Kidney epithelial cell (primary cell): ENCODE data around the gene CLEC4G. TPM values are rescaled to one million over a fixed set of nuclear protein-coding genes. Genes with fewer than 3 reads are reported as not detected.

ENCODE experiments used
- DNase-seq: peaks from one replicate; pipeline ENCODE4 v3.0.0-alpha.2; 2010; ENCODE audit warnings: low read depth
- H3K27me3 ChIP-seq: 2 replicates; pipeline ENCODE4 v1.6.0; 2011; ENCODE audit warnings: low read length; ENCODE audit not compliant: control insufficient read depth, insufficient read depth
- H3K36me3 ChIP-seq: 2 replicates; pipeline ENCODE4 v1.5.1; 2011; ENCODE audit warnings: low read length; ENCODE audit not compliant: control insufficient read depth, insufficient read depth
- H3K4me3 ChIP-seq: 2 replicates; pipeline ENCODE4 v1.5.1; 2011; ENCODE audit warnings: low read depth, mild to moderate bottlenecking, control low read depth, low read length
- total RNA-seq: library from RNA; depleted of rRNA; stranded (reverse); fragments of >200 nt; gene quantifications from 2 replicates; pipeline ENCODE4 v1.2.3, GENCODE V29; 2015
- TF ChIP-seq, protein P1 (sequence below): IDR thresholded peaks from 2 replicates; pipeline ENCODE4 v1.5.1; 2011; ENCODE audit warnings: mild to moderate bottlenecking, moderate library complexity, low read length, control low read depth, inconsistent platforms; ENCODE audit not compliant: insufficient read depth, poor library complexity, severe bottlenecking

CLEC4G gene
- total RNA-seq, 1 donor from 2014 or later, result not detected

DNA sequence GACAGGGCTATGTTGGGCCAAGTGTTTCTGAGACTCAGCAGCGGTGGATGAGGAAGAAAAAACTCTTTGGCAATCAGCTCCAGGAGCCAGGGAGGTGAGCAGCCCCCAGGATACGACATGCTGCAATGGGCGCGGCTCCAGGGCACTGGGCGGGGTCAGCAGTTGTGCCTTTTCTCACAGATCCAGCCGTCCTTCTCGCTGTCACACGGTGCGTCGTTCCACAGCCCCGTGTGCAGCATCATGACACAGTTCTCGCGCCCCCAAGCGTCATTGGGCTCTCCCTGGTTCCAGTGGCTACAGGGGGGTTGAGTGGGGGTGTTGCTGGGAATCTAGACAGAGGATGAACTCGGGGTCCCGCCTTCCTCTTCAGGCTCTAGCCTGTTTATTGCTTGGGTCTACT, 2.7 kb downstream of the CLEC4G start:
- Histone ChIP-seq H3K27me3 (peaks cover 39% of the 10 kb centered on the region), H3K4me3 (no peak overlapping the region), H3K36me3 (no peaks in the 10 kb centered on the region)
- no peak for DNase-seq
- TF ChIP-seq, protein P1, sequence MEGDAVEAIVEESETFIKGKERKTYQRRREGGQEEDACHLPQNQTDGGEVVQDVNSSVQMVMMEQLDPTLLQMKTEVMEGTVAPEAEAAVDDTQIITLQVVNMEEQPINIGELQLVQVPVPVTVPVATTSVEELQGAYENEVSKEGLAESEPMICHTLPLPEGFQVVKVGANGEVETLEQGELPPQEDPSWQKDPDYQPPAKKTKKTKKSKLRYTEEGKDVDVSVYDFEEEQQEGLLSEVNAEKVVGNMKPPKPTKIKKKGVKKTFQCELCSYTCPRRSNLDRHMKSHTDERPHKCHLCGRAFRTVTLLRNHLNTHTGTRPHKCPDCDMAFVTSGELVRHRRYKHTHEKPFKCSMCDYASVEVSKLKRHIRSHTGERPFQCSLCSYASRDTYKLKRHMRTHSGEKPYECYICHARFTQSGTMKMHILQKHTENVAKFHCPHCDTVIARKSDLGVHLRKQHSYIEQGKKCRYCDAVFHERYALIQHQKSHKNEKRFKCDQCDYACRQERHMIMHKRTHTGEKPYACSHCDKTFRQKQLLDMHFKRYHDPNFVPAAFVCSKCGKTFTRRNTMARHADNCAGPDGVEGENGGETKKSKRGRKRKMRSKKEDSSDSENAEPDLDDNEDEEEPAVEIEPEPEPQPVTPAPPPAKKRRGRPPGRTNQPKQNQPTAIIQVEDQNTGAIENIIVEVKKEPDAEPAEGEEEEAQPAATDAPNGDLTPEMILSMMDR, result no peak

DNA sequence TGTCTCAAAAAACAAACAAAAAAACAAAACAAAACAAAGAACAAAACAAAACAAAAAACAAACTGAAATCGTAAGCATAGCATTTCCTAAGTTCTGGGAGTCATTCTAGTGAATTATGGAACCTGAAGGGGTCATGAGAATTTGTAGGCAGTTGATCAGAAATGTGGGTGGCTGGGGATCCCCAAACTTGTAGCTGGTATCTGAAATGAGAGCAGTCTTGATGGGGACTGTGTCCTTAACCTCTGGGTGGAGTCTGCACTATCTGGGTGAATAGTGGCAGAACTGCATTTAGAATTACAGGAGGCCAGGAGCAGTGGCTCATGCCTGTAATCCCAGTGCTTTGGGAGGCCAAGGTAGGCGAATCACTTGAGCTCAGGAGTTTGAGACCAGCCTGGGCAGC, 6.1 kb downstream of the CLEC4G start:
- H3K36me3 ChIP-seq, result no peaks in the 10 kb centered on the region
- H3K4me3 ChIP-seq, result no peak overlapping the region
- DNase-seq, result no peak
- TF ChIP-seq, protein P1, result no peak
- peaks cover 22% of the 10 kb centered on the region for H3K27me3 ChIP-seq

DNA sequence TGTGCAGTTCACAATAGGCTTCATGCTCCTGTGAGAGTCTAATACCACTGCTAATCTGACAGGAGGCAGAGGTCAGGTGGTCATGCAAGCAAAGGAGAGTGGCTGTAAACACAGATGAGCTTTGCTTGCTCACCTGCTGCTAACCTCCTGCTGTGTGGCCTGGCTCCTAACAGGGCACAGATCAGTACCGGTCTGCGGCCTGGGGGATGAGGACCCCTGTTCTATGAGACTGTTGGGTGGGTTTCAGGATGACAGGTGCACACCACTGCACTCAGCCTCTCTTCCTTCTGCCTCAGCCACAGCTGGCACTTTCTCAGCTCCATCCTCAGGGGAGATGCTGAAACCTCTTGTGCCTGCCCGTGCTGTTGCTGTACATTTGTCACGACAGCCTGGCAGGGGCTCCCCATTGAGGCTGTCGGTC, 9.7 kb downstream of the CLEC4G start:
- H3K4me3 ChIP-seq, result no peak overlapping the region
- no peak for DNase-seq
- no peaks in the 10 kb centered on the region for H3K36me3 ChIP-seq
- TF ChIP-seq, protein P1, result no peak
- H3K27me3 ChIP-seq, result no peaks in the 10 kb centered on the region

DNA sequence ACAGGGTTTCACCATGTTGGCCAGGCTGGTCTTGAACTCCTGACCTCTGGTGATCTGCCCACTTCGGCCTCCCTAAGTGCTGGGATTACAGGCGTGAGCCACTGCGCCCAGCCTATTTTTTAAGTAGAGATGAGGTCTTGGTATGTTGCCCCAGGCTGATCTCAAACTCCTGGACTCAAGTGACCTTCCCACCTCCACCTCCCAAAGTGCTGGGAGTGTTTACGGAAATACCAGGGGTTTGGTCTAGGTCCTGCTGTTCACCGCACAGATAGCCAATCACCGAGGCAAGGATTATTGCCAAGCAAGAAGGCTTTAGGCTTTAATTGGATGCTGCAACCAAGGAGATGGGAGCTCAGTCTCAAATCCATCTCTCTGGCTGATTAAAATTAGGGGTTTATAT, 11.6 kb downstream of the CLEC4G start:
- TF ChIP-seq, protein P1, result no peak
- DNase-seq, result no peak
- no peak overlapping the region for H3K4me3 ChIP-seq
- H3K36me3 ChIP-seq, result no peaks in the 10 kb centered on the region
- no peaks in the 10 kb centered on the region for H3K27me3 ChIP-seq

DNA sequence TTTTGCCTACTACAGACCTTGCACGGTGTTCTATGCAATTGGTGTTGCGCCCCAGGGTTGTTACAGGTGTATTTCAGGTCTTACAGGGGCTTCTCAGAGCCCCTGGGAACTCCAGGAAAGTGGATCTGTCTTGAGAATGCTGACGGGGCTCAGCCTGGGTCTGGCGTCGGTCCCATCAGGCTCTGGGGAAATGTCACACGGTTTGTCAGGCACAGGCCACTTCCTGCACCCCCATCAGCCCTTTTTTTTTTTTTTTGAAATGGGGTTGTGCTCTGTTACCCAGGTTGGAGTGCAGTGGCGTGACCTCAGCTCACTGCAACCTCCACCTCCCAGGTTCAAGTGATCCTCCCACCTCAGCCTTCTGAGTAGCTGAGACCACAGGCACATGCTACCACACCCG, 13.2 kb downstream of the CLEC4G start:
- H3K36me3 ChIP-seq, result no peaks in the 10 kb centered on the region
- H3K27me3 ChIP-seq, result no peaks in the 10 kb centered on the region
- TF ChIP-seq, protein P1, result no peak
- no peak overlapping the region for H3K4me3 ChIP-seq
- no peak for DNase-seq

DNA sequence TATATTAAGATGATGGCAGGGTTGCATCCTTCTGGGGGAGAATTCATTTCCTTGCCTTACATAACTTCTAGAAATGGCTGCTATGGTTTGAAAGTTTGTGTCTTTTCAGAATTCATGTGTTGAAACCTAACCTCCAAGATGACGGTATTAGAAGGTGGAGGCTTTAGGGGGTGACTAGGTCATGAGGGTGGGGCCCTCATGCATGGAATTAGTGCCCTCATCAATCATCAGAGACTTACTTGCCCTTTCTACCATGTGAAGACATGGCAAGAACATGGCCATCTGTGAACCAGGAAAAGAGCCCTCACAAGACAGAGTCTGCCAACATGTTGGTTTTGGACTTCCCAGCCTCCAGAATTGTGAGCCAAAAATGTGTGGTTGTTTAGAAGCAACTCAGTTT, 15.1 kb downstream of the CLEC4G start:
- TF ChIP-seq, protein P1, result no peak
- DNase-seq, result no peak
- H3K27me3 ChIP-seq, result no peaks in the 10 kb centered on the region

More for the DNA sequence above, 15.1 kb downstream of the CLEC4G start:
- Histone ChIP-seq H3K4me3 (no peak overlapping the region), H3K36me3 (no peaks in the 10 kb centered on the region)
